Gastroesophageal sphincter (tissue), 3 donors: ENCODE measurements around the gene FYTTD1.

Source experiments
- CTCF ChIP-seq, 4 experiments: fragments of 200-600 bp in 2 of 4; fragments of 450-650 bp in 2 of 4; sonication (generic) in 1 of 4; IDR thresholded peaks; one replicate each; pipeline ENCODE4 v1.5.1; 2017 to 2019; ENCODE audit warnings: antibody characterized with exemption in 4 of 4, mild to moderate bottlenecking in 2 of 4, moderate library complexity in 2 of 4
- POLR2A ChIP-seq, 2 donors: fragments of 450-650 bp; IDR thresholded peaks; one replicate each; pipeline ENCODE4 v1.6.1; 2017; ENCODE audit warnings: antibody characterized with exemption in 2 of 2, mild to moderate bottlenecking in 2 of 2, moderate library complexity in 1 of 2
- POLR2AphosphoS5 ChIP-seq: sonication (generic); formaldehyde crosslinking; IDR thresholded peaks from one replicate; pipeline ENCODE4 v1.6.1; 2017; ENCODE audit warnings: antibody characterized with exemption

GRCh38 chr3:197714251-197714650 is 35.4 kb upstream of the FYTTD1 start:
- no peak for TF ChIP-seq CTCF (IDR thresholded peaks at IDR 0.05)
- no peak for TF ChIP-seq POLR2A (IDR thresholded peaks at IDR 0.05)
- no peak for TF ChIP-seq POLR2AphosphoS5
